Activated CD8-positive, alpha-beta memory T cell treated with anti-CD3 and anti-CD28 coated beads, Interleukin-2, amount 50 U/mL, for 24 hours (primary cell): ENCODE measurements around the gene FBLN2.

Experiments
- DNase-seq: peaks from one replicate; pipeline ENCODE4 v3.0.0-alpha.2; 2020; ENCODE audit errors: extremely low read depth

FBLN2 gene

DNA sequence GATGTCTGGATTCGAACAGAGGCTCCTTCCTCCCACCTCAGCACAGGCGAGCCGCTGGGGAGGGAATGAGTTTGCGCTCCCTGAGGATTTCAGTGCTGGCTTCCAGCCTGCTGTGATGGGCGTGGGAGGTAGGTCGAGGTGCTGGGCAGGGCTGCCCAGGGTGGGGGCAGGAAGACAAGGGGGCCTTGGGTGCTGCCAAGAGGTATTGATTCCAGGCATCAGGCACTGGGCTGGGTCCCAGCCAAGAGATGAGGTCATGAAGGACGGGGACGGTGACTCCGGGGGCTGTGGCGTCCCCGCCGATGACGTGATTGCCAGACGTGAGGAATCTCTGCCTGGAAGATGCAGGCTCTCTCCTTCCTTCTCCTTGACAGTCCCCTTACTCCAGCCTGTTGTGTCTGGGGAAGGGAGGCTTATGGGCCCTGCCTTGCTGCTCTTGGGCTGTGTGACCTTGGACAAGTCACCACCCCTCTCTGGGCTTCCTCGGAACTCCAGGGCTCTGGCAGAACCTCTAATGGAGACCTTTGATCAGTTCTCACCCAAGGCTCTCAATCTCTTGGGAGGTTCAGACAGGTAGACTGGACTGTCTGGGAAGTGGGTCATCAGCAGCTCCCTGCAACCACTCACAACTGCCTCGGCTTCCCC, 116.8 kb downstream of the FBLN2 start:
- DNase-seq = no peak

DNA sequence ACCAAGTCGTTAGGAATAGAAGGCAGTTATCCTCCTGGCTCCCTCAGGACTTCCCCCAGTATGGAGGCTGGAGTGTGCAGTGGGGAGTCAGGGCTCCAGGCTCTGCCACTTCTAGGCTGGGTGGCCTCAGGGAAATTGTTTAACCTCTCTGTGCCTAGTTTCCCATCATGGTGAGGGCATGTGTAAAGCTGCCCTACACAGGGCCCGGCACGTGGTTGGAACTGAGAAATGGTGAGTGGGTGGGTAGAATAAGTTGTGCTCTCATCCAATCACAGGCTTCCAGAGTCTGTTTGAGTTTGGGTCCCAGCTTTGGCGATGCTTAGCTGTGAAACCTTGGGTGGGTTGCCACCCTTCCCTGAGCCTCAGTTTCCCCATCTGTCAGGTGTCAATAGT, 117.3 kb downstream of the FBLN2 start:
- no peak for DNase-seq

DNA sequence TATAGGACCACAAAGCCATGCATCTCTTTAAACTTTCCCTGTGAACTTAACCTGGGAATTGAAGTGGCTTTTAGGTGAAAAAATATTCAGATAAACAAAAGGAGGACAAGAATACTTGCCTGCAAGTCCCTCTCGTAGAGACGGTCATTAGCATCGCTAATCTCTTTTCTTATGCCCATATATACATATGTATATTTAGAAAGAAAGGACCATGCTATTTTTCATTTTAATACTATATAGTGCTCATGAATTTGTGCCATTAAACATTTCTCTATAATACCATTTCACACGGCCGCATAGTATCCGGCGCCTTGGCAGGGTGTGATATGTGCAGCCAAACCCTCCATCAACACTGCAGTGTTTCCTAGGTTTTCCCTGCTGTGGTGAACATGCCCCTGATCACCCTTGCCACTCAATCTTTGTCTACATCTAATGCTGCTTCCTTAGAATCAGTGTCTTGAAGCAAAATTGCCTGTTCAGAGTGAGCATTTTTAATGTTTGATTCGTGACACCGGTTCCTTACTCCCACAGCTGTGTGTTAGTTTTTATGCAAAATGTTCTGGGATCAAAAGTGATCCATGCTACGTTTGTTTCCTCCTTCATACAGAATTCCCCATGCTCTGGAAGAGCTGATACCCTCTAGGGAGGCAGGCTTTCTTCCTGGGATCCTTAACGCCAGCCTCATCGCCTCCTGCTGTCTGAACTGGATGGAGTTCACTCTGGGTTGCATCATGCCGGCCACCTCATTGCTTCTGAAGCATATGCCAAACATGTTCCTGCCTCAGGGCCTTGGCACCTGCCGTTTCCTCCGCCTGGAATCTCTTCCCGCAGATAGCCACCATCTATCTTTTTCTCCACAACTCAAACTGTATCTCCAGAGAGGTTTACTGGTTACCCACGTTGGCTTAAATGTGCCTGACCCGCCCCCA, 118.1 kb downstream of the FBLN2 start:
- DNase-seq = no peak

DNA sequence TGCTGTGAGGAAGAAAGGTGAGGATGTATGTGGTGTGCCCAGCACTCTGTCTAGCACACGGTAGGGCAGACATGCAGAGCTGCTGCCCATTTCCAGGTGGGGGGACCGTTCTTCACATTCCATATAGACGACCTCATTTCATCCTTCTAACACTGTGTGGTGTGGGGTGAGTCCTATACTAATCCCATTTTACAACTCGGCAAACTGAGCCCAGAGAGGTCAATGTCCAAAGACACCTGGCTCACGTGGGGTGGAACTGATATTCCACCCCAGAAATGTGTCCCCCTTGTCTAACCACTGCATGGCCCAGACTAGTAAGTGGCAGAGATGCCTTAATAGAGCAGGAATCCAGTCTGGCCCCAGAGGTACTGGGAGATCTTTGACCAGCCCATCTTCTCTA, 119.2 kb downstream of the FBLN2 start:
- no peak for DNase-seq

DNA sequence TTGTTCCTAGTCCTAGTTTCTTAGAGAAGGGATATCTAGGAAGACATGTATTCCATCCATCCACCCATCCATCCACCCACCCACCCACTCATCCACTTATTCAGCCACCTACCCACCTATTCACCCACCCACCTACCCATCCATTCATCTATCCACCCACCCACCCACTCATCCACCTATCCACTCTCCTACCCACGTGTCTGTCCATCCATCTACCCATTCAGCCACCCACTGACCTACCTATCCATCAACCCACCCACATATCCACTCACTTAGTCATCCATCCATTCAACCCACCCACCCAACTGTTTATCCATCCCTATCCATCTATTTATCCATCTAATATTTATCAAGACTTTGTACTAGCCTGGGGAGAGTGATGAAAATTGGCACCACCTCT, 120.5 kb downstream of the FBLN2 start:
- no peak for DNase-seq

DNA sequence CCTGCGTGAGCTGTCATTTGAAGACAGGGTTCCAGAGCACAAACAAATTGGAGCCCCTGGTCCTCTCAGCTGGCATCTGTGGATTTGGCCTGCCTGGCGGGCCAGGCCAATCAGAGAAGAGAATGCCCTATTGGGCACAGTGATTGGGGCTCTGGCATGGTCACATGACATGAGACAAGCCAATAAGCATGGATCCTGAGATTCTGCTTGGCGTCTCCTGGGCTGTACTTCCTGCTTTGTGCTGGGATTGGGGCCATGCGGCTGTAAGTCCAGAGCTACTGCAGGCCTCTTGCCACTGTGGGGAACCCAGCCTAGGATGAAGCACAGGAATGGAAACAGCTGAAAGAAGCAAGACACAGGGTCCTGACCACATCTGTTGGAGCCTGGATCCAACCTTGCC, 121.4 kb downstream of the FBLN2 start:
- no peak for DNase-seq

DNA sequence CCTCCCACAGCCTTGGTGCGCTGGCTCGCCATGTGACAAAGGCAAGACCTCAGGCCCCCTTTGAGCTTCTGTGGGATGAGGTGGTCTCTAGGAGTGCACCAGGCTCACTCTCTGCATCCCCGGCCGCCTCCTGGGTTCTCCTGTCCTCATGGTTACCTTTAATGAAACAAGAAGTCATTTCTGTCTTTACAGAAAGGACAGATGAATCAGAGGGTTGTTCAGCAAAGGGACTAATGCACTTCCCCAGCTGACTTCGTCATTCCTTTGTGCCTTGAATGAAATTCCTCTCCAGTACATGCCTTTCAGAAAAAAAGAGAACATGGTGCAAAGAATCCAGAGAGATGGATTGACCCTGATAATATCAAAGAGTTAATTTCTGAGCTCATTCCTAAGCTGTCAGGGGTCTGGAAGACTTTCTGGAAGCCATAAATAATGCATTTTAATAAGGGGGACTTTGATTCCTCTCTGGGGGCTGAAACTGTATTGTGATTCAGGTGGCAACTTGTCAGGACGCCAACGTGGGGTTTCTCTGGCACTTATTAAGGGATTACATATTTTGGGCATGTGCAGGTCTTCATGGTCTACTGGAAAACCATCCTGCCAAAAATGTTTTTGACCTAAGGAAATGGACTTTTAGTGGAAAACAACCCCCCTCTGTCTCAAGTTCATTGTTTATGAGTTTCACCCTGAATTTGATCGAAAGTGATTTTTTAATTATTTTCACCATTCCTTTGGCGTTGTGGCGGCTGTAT, 122.7 kb downstream of the FBLN2 start:
- DNase-seq = no peak

DNA sequence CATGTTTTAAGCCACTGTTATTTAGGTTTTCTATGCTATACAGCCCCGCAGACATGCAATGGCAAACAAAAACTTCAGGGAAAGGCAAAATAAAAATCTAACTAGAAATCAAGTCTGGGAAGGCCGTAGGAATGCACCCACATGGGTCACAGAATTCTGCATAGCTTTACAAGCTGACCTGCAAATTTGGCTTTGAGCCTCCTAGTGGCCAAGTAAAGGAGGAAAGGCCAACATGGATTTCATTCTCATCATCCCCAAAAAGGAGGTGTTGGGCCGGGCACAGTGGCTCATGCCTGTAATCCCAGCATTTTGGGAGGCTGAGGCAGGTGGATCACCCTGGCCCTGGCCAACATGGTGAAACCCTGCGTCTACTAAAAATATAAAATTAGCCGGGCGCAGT, 124.3 kb downstream of the FBLN2 start:
- DNase-seq = no peak

DNA sequence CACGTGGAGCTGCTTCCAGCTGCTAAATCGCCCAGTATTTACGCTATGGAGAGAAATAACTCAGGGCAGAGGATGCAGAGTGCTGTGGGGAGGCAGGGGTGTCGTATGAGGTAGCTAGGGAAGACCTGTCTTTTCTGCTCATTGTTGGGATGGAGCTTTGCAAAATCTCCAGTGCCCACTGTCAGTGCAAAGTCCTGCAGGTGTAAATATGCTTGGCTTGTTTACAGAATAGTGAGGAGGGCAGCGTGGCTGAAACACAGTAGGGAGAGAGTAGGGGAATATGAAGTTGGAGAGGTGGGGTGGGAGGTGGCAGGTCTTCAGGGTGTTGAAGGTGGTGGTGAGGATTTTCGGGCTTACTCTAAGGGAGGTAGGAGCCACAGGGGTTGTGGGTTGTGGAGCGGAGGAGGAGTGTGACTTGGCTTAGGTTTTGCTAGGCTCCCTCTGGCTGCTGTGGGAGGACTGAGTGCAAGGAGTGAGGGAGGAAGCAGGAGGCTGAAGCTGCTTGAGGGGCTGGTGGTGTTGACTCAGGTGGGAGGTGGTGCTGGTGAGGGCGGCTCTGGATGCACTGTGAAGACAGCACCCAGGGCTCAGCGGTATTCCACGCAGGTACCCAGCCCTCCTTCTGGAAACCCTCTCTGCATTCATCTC, 125.7 kb downstream of the FBLN2 start:
- no peak for DNase-seq

DNA sequence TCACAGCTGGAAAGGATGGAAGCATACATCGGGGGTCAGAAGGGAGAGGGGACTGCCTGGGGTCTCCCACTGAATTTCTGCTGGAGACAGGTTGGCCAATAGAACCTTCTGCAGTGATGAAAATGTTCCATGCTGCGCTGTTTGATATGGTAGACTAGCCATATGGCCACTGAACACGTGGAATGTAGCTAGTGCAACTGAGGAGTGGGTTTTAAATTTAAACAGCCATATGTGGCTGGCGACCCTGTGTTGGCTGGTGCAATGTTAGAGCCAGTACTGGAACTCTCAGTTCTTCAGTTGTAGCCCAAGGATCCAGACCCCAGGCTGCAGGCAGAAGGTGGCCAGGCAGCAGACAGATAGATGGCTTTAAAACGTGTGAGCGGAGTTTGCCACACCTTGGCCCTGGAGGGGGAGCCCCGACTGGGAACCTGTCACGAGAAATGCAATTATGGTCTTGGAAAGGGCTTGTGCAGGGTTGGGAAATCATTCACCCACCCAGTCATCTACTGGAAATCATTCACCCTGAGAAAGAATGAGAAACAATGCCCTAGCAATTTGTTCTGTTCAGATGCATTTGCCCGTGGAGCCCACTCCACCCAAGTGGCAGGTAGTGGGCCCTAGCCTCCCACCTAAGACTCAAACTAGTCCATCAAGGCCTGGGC, 127.6 kb downstream of the FBLN2 start:
- DNase-seq = no peak

DNA sequence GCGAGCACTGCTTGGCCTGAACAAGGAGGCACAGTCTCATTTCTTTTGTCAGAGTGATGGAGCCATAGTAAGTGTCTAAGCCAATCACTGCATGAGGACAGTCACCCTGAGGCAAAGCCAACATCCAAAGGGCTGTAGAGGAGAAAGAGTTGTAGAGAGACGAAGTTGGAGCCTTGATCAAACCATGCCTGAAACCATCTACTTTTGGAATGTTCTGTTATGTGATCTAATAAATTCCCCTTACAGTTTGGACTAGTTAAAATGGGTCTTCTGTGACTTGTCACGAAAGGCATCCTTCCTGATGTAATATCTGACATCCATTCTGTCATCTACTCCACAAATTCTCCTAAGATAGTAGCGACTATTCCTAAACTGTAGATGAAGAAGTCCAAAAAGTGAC, 128.3 kb downstream of the FBLN2 start:
- no peak for DNase-seq

DNA sequence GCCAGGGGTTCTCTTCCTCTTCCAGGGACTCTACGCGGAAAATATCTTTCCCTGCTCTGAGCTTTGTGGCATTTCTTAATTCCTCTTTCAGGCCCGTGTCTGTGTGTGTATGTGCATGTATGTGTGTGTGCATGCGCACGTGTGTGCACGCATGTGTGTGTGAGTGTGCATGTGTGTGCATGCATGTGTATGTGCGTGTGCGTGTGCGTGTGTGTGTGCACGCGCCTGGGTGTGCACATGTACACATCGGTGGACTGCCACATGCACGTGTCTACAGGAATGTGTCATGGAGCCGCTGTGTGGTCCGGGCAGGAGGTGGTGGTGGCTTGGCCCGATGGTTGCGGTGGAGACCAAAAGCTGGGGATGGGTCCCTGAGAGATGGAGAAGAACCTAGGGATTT, 133.0 kb downstream of the FBLN2 start:
- no peak for DNase-seq

DNA sequence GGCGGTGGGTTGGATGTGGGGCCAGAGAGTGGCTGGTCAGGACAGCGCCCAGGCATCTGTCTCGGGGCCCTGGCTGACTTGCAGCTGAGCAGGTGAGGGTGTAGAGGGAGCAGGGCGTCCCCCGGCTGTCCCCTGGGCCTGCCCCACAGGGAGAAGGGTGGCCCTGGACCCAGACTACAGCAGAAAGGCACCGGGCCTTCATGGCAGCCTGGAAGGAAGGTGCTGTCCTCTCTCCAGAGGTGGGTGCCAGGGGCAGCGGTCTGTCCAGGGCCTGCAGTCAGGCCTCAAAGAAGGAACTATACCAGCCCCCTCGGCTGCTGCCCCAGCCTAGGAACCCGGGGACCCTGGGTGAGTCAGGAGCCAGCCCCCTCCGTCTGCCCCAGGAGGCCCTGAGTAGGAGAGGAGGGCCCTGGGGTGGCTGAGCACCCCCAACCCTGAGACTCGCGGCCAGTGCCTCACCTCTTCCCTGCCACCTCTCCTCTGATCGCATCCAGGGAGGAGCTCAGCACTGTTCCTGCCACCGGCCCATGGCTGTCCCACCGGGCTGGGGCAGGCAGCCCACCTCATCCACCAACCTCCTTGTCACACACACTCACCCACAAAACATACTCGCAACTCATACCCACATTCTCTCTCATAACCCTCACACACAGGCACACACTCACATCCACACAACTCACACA, 133.5 kb downstream of the FBLN2 start:
- no peak for DNase-seq

DNA sequence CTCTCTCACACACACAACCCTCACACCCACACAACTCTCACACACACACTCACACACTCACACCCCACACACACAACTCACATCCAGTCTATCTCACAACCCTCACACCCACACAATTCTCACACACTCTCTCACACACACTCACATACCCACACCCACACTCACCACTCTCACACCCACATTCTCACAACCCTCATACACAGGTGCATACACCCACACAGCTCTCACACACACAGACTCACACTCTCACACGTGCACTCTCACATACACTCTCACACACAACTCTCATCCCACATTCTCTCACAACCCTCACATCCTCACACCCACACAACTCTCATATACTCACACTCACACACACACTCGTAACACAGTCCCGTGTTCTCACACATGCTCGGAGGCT, 134.4 kb downstream of the FBLN2 start:
- DNase-seq = no peak

DNA sequence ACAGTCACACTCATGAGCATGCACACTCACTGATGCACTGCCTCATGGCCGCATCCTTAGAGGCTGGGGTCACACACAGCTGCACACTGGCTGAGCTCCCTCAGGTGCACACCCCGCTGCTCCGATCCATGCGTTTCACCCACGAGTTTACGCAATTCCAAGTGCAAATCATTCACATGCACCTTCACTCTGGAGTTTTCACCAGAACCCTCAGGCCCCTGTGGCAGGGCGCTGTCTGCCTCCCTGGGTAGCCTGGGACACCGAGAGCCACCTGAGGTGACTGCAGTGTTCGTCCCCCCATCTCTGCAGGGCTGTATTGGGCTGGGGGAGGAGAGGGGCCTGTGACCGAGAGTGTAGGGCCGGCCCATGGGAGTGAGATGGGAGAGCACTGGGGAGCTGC, 134.8 kb downstream of the FBLN2 start:
- no peak for DNase-seq

DNA sequence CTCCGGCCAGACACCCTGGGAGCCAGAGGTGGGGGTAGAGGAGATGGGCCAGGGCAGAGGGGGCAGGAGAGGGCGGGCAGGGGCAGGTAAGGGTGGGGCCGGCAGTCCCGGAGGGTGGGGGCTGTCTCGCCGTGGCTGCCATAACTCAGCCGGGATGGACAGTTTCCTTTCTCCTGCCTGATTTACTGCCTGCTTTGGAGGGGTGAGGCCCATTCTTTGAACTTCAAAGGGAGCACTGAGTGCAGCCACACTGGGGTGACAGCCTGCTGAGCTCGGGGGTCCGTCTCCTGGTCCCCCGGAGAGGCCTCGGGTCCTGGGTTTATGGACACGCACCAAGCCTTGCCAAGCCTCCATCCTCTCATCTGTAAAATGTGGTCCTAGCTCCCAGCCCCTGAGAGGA, 135.4 kb downstream of the FBLN2 start:
- DNase-seq = no peak

DNA sequence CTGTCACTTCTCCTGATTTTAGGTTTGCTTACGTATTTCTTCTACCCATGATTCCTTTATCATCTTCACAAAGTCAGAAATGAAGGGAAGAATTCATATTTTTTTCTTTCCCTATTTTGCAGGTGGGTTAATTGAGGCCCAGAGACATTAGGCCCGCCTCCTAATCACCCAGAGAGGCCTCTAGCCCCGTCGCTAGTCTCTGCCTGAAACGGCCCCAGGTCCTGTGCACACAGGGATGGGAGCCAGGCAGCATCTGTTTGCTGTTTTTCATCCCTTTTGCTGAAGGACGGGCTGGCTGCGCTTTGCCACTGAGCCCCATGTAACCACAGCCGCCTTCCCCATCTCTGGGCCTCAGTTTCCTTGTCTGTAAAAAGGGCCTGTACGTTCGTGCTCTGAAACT, 135.9 kb downstream of the FBLN2 start:
- DNase-seq = no peak

DNA sequence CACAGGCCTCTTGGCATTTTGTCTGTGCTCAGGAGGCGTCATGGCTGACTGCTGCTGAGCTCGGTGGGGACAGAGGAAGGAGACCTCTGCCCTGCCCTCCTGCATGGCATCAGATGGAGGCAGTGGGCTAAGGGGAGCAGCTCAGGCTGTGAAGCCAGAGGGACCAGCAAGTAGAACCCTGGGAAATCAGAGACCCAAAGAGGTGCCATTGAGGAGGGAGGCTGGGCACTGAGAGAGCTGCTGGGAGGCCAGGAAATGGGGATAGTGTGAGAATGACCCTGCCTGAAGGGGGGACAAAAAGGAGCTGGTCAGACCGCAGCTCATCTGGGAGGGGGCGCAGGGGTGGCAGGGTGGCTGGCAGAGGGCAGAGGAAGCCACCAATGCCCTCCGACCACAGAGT, 136.8 kb downstream of the FBLN2 start:
- no peak for DNase-seq

DNA sequence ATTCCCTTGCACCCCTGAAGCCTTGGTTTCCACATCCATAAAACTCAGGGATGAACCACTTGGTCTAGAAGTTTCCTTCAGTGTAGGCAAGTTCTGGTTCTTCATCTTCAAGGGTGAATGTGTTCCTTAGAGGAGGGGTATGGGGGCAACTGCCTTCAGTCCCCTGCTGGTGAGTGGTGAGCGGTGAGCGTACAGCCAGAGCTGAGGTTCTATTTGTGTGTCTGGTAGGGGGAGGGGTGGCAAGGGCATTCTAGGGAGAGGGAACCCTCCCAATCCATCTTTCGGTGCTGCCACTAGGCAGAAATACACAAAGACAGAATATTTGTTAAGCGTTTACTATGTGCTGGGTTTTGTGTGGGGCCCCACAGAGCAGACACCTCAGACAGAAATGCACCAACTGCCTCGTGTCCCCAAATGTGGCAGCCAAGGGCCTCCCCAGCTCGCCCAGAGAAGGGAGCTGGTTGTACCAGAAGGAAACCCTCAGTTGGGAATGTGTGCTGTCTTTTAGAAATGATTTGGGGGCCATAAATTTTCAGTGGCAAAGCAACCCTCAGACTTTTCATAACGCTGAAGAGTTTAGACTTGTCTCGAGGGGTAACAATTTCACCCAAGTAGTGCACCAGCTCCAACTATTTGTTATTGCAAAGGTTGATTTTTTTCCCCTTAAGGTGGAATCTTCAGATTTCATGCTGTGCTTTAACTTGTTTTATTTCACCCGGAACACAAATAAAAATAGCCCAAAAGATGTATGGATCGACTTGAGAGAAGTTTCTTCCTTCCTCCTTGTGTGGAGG, 137.6 kb downstream of the FBLN2 start:
- no peak for DNase-seq

DNA sequence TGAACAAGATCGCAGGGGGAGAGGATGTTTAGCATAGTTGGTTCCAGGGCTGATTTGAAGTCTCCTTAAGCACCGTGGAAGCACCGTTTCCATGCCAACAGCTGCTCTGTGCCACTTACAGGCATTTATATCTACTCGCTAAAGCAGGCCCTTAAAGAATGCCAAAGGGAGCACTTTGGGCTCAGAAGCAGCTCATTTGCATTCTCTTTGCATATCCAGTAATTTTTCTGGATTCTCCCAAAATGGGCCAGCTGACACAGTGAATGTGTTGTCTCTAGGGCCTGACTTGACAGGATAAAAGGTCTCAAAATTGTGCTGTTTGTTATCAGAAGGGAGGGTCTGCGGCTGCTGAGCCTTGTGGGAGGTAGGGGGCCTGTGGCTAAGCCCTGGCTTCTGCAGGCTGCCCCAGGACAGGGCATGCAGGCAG, 138.6 kb downstream of the FBLN2 start:
- DNase-seq = no peak
